Right lobe of liver (tissue), 6 donors: ENCODE measurements around the gene SLC12A9. TPM values are rescaled to one million over a fixed set of nuclear protein-coding genes. Genes with fewer than 3 reads are reported as not detected.

Experiments
- ATAC-seq, 4 donors: fragments of 200-7000 bp; cut with Tn5 transposase; one replicate each; pipeline ENCODE4 v1.9.1; 2020; ENCODE audit warnings: mild to moderate bottlenecking in 4 of 4, moderate library complexity in 4 of 4
- DNase-seq, 3 donors: peaks; one replicate each; pipeline ENCODE4 v3.0.0-alpha.2; 2020
- H3K27ac ChIP-seq, 3 donors: fragments of 200-600 bp; one replicate each; pipeline ENCODE4 v1.8.0; 2022
- H3K27me3 ChIP-seq, 2 donors: fragments of 200-600 bp; one replicate each; pipeline ENCODE4 v1.8.0; 2022
- H3K36me3 ChIP-seq, 4 donors: fragments of 200-600 bp; sonication (generic) in 1 of 4; one replicate each; pipeline versions ENCODE4 v1.5.1 to v1.8.0; 2017 to 2022; ENCODE audit warnings: control low read depth in 1 of 4
- H3K4me1 ChIP-seq, 4 donors: fragments of 200-600 bp; sonication (generic) in 1 of 4; one replicate each; pipeline versions ENCODE4 v1.5.1 to v1.8.0; 2017 to 2022; ENCODE audit warnings: control low read depth in 1 of 4
- H3K4me3 ChIP-seq, 3 donors: fragments of 200-600 bp; one replicate each; pipeline ENCODE4 v1.8.0; 2022
- H3K9me3 ChIP-seq, 4 donors: fragments of 200-600 bp; sonication (generic) in 1 of 4; one replicate each; pipeline versions ENCODE4 v1.5.1 to v1.8.0; 2017 to 2022; ENCODE audit warnings: control low read depth in 1 of 4
- POLR2A ChIP-seq: fragments of 450-650 bp; IDR thresholded peaks from one replicate; pipeline ENCODE4 v1.6.1; 2017; ENCODE audit warnings: antibody characterized with exemption, mild to moderate bottlenecking
- WGBS: methylation state at CpG from one replicate; pipeline ENCODE4 v1.1.6; 2018; ENCODE audit warnings: low coverage, low lambda C conversion rate; ENCODE audit not compliant: insufficient coverage; ENCODE audit errors: missing lambda C conversion rate; 5-methylcytosine and 5-hydroxymethylcytosine counted together
- intact Hi-C, 2 donors: fragments of 100-400 bp; cut with DNase I; formaldehyde crosslinking; loops; one replicate each; pipeline versions ENCODE4 v1.11.2 to v1.14.1; 2022
- total RNA-seq, 6 experiments: library from RNA; depleted of rRNA in 2 of 6; stranded (reverse); fragments of >200 nt in 2 of 6; fragmentation: NEBNext Ultra II Directional in 3 of 6; extraction: Animal tissue kit (Norgen Biotek cat#: 25700) in 3 of 6; gene quantifications; one replicate each; pipeline versions ENCODE4 v1.1.0 to v1.2.4, GENCODE V29; 2016 to 2023
- TF ChIP-seq, protein P1 (sequence below), 4 donors: fragments of 200-600 bp in 3 of 4; fragments of 450-650 bp in 1 of 4; IDR thresholded peaks; one replicate each; pipeline versions ENCODE4 v1.5.1 to v1.8.0; 2016 to 2022; ENCODE audit warnings: antibody characterized with exemption in 4 of 4, mild to moderate bottlenecking in 2 of 4
- donor health status: DM: no; HTN: yes; CAD: no.
- donor health status: DM: no; HTN: no; CAD: no.
- donor health status: DM: no; HTN: no; CAD: no.
- donor health status: DM: no; HTN: yes; CAD: no.
- donor health status: DM: no; HTN: yes; CAD: no.

SLC12A9 gene
- total RNA-seq, 6 experiments from 2014 or later: 7.1 to 10.6 (median 9.2) TPM

DNA sequence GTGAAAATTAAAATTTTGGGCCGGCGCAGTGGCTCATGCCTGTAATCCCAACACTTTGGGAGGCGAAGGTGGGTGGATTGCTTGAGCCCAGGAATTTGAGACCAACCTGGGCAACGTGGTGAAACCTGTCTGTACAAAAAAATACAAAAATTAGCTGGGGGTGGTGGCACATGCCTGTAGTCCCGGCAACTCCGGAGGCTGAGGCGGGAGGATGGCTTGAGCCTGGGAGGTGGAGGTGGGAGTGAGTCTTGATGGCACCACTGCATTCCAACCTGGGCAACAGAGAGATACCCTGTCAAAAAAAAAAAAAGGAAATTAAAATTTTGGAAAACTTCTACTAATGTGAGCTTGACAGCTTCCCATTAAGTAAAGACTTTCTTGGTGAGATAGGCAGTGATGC is 25.5 kb downstream of the SLC12A9 start:
- Histone ChIP-seq H3K9me3 (no peaks in the 10 kb centered on the region), H3K4me1 (peaks cover 0 to 24% (median 7%) of the 10 kb centered on the region in 4 donors), H3K27ac (no peak overlapping the region), H3K36me3 (peaks cover 4 to 44% (median 9%) of the 10 kb centered on the region in 4 donors), H3K4me3 (no peak overlapping the region), H3K27me3 (no peaks in the 10 kb centered on the region)
- no peak for ATAC-seq
- DNase-seq: no peak
- WGBS: 74% methylated on average over 7 of the region's 7 CpGs
- TF ChIP-seq, protein P1, sequence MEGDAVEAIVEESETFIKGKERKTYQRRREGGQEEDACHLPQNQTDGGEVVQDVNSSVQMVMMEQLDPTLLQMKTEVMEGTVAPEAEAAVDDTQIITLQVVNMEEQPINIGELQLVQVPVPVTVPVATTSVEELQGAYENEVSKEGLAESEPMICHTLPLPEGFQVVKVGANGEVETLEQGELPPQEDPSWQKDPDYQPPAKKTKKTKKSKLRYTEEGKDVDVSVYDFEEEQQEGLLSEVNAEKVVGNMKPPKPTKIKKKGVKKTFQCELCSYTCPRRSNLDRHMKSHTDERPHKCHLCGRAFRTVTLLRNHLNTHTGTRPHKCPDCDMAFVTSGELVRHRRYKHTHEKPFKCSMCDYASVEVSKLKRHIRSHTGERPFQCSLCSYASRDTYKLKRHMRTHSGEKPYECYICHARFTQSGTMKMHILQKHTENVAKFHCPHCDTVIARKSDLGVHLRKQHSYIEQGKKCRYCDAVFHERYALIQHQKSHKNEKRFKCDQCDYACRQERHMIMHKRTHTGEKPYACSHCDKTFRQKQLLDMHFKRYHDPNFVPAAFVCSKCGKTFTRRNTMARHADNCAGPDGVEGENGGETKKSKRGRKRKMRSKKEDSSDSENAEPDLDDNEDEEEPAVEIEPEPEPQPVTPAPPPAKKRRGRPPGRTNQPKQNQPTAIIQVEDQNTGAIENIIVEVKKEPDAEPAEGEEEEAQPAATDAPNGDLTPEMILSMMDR (IDR thresholded peaks at IDR 0.05): no peak
- TF ChIP-seq POLR2A: no peak
- intact Hi-C loops: no loop called here

DNA sequence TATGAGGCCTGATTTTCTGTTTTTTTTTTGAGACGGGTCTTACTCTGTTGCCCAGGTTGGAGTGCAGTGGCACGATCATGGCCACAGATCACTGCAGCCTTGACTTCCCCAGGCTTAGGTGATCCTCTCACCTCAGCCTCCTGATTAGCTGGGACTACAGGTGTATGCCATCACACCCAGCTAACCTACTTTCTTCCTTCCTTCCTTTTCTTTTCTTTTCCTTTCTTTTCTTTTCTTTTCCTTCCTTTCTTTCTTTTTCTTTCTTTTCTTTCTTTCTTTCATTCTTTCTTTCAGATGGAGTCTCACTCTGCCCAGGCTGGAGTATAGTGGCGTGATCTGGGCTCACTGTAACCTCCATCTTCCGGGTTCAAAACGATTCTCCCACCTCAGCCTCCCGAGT is 26.2 kb downstream of the SLC12A9 start:
- Histone ChIP-seq H3K36me3 (peaks cover 5 to 46% (median 12%) of the 10 kb centered on the region in 4 donors), H3K4me1 (peaks cover 0 to 24% (median 7%) of the 10 kb centered on the region in 4 donors), H3K27ac (no peak overlapping the region), H3K27me3 (no peaks in the 10 kb centered on the region), H3K4me3 (no peak overlapping the region), H3K9me3 (no peaks in the 10 kb centered on the region)
- WGBS: 81% methylated on average over 6 of the region's 6 CpGs
- intact Hi-C loops: no loop called here
- TF ChIP-seq, protein P1 (IDR thresholded peaks at IDR 0.05): no peak
- no peak for TF ChIP-seq POLR2A
- DNase-seq: no peak
- no peak for ATAC-seq

DNA sequence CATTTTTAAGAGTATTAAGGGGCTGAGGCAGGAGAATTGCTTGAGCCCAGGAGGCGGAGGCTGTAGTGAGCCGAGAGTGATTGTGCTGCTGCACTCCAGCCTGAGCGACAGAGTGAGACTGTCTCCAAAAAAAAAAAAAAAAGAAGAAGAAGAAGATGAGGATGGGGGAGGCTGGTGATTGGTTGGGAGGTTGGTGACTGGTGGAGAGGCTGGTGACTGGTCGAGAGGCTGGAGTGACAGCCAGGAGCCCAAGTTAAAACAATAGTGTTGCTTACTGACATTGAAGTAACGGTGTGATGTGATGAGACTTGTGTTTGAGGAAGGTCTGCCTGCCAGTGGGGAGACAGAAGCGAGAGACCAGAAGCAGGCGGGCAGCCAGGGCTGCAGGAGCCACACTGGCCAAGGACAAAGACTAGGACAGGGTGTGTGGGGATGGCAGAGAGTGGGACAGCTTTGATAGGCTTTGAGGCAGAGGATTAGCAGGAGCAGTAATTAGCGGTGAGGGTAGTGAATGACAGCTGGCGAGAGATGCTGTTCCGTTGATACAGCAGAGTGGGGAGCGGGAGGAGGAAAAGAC is 27.3 kb downstream of the SLC12A9 start:
- Histone ChIP-seq H3K27ac (no peak overlapping the region), H3K36me3 (peaks cover 5 to 57% (median 17%) of the 10 kb centered on the region in 4 donors), H3K27me3 (no peaks in the 10 kb centered on the region), H3K4me1 (peaks cover 0 to 24% (median 7%) of the 10 kb centered on the region in 4 donors), H3K4me3 (no peak overlapping the region), H3K9me3 (no peaks in the 10 kb centered on the region)
- 76% methylated on average over 11 of the region's 11 CpGs for WGBS
- DNase-seq (no peak), ATAC-seq (no peak)
- intact Hi-C loops: no loop called here
- no peak for TF ChIP-seq POLR2A
- TF ChIP-seq, protein P1 (IDR thresholded peaks at IDR 0.05): no peak

DNA sequence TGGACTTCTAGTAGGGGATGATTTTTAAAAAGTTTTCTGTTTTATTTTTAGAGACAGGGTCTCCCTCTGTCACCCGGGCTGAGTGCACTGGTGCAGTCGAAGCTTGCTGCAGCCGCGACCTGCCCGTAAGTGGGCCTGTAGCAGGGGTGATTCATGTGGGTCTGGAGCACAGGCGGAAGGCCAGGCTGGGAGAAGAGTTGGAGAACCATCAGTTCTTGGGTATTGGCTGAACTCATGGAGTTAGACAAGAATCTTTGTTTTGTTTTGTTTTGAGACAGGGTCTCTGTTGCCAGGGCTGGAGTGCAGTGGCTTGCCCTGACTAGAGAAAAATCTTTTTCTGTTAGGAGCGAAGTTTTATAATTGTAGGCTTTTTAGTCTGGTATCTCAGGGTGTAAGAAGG is 28.1 kb downstream of the SLC12A9 start:
- DNase-seq (no peak), ATAC-seq (no peak)
- WGBS: 100% methylated on average over 3 of the region's 7 CpGs
- peaks cover 5 to 65% (median 21%) of the 10 kb centered on the region in 4 donors for H3K36me3 ChIP-seq
- peaks cover 0 to 22% (median 7%) of the 10 kb centered on the region in 4 donors for H3K4me1 ChIP-seq
- H3K9me3 ChIP-seq: no peaks in the 10 kb centered on the region
- TF ChIP-seq, protein P1 (IDR thresholded peaks at IDR 0.05): no peak
- TF ChIP-seq POLR2A: no peak
- no peaks in the 10 kb centered on the region for H3K27me3 ChIP-seq
- intact Hi-C loops: no loop called here
- H3K4me3 ChIP-seq: no peak overlapping the region
- H3K27ac ChIP-seq: no peak overlapping the region
